GM10248 (cell line): ENCODE measurements around the gene PRRX2.

Source experiments
- CTCF ChIA-PET: fragments of 300-600 bp; sonication (Branson Sonifier 250); formaldehyde crosslinking; extraction: SDS; loops from one replicate; lab custom pipeline; 2021; ENCODE audit warnings: antibody characterized with exemption; lab: Yijun Ruan, JAX
- POLR2A ChIA-PET: fragments of 350-650 bp; sonication (Branson Sonifier 250); formaldehyde crosslinking; extraction: SDS; loops from one replicate; lab custom pipeline; 2020; ENCODE audit warnings: antibody characterized with exemption; lab: Yijun Ruan, JAX
- DNase-seq: peaks from one replicate; pipeline ENCODE4 v3.0.0; 2012; ENCODE audit errors: extremely low spot score
- CTCF ChIP-seq: IDR thresholded peaks from 2 replicates; pipeline ENCODE4 v1.5.1; 2012; ENCODE audit warnings: mild to moderate bottlenecking, low read depth; ENCODE audit errors: extremely low read depth, missing control alignments, control extremely low read depth

PRRX2 gene

GRCh38 chr9:129739432-129739831, 74.0 kb downstream of the PRRX2 start:
- no peak for TF ChIP-seq CTCF

GRCh38 chr9:129740174-129740573, 74.7 kb downstream of the PRRX2 start:
- ChIA-PET POLR2A (no interaction called here), CTCF (interaction anchor here (1.0 to 8.4 kb wide), 5 partner anchors 13 to 50 kb away, joined by 3 to 99 read pairs (median 4); no protein-coding TSS in a partner anchor)
- no peak for DNase-seq
- no peak for TF ChIP-seq CTCF

More at GRCh38 chr9:129739432-129739831, 74.0 kb downstream of the PRRX2 start:
- ChIA-PET POLR2A (no interaction called here), CTCF (interaction anchor here (1.2 to 8.4 kb wide), 6 partner anchors 12 to 52 kb away, joined by 4 to 99 read pairs (median 28); no protein-coding TSS in a partner anchor)
- DNase-seq: no peak

GRCh38 chr9:129740666-129741464, 75.4 kb downstream of the PRRX2 start:
- DNase-seq: no peak
- CTCF ChIA-PET: interaction anchor here (1.0 to 8.4 kb wide), 5 partner anchors 14 to 49 kb away, joined by 3 to 99 read pairs (median 7); no protein-coding TSS in a partner anchor
- POLR2A ChIA-PET: no interaction called here
- no peak for TF ChIP-seq CTCF

GRCh38 chr9:129745200-129745599, 79.8 kb downstream of the PRRX2 start:
- POLR2A ChIA-PET: interaction anchor here (0.7 kb wide), 1 partner anchor 109 kb away, joined by 5 read pairs; no protein-coding TSS in a partner anchor
- CTCF ChIA-PET: interaction anchor here (2.4 kb wide), 1 partner anchor 7 kb away, joined by 10 read pairs; no protein-coding TSS in a partner anchor
- no peak for DNase-seq
- no peak for TF ChIP-seq CTCF

- no peak for DNase-seq
- POLR2A ChIA-PET: interaction anchor here (0.7 kb wide), 1 partner anchor 110 kb away, joined by 5 read pairs; no protein-coding TSS in a partner anchor
These were observed 80.8 kb downstream of the PRRX2 start for GRCh38 chr9:129746092-129746777.

More at GRCh38 chr9:129746092-129746777, 80.8 kb downstream of the PRRX2 start:
- CTCF ChIA-PET: interaction anchor here (1.0 to 2.4 kb wide), 3 partner anchors 8 to 36 kb away, joined by 3 to 10 read pairs (median 4); no protein-coding TSS in a partner anchor
- no peak for TF ChIP-seq CTCF
